Cardiac fibroblast (primary cell): ENCODE measurements around the gene ELP4.

ENCODE experiments used
- DNase-seq, 2 donors: peaks; one replicate each; pipeline versions ENCODE4 v3.0.0 to v3.0.0-alpha.2; 2010; ENCODE audit warnings: low read depth in 2 of 2
- H3K4me3 ChIP-seq, 2 donors: replicated peaks in 1 of 2; 1 replicate in 1 of 2; 2 replicates in 1 of 2; pipeline ENCODE4 v1.5.1; 2011; ENCODE audit warnings: low read depth in 2 of 2, low read length in 2 of 2, mild to moderate bottlenecking in 2 of 2, moderate library complexity in 1 of 2
- TF ChIP-seq, protein P1 (sequence below): IDR thresholded peaks from one replicate; pipeline ENCODE4 v1.5.1; 2011; ENCODE audit warnings: low read depth, mild to moderate bottlenecking, low read length, inconsistent platforms

The ELP4 gene

GRCh38 chr11:31817054-31817620, 307.6 kb downstream of the ELP4 start:
- no peak for DNase-seq
- TF ChIP-seq, protein P1, sequence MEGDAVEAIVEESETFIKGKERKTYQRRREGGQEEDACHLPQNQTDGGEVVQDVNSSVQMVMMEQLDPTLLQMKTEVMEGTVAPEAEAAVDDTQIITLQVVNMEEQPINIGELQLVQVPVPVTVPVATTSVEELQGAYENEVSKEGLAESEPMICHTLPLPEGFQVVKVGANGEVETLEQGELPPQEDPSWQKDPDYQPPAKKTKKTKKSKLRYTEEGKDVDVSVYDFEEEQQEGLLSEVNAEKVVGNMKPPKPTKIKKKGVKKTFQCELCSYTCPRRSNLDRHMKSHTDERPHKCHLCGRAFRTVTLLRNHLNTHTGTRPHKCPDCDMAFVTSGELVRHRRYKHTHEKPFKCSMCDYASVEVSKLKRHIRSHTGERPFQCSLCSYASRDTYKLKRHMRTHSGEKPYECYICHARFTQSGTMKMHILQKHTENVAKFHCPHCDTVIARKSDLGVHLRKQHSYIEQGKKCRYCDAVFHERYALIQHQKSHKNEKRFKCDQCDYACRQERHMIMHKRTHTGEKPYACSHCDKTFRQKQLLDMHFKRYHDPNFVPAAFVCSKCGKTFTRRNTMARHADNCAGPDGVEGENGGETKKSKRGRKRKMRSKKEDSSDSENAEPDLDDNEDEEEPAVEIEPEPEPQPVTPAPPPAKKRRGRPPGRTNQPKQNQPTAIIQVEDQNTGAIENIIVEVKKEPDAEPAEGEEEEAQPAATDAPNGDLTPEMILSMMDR, result no peak
- H3K4me3 ChIP-seq, result no peak overlapping the region

- TF ChIP-seq, protein P1, result no peak
- H3K4me3 ChIP-seq, result no peak overlapping the region
- no peak for DNase-seq
Observed at GRCh38 chr11:31817621-31818424, 308.3 kb downstream of the ELP4 start.

- H3K4me3 ChIP-seq, result no peak overlapping the region
- no peak for DNase-seq
- TF ChIP-seq, protein P1, result no peak
Observed at GRCh38 chr11:31818425-31818755, 308.8 kb downstream of the ELP4 start.

GRCh38 chr11:31818874-31819331, 309.3 kb downstream of the ELP4 start:
- no peak overlapping the region for H3K4me3 ChIP-seq
- TF ChIP-seq, protein P1, result no peak
- DNase-seq, result no peak

DNA sequence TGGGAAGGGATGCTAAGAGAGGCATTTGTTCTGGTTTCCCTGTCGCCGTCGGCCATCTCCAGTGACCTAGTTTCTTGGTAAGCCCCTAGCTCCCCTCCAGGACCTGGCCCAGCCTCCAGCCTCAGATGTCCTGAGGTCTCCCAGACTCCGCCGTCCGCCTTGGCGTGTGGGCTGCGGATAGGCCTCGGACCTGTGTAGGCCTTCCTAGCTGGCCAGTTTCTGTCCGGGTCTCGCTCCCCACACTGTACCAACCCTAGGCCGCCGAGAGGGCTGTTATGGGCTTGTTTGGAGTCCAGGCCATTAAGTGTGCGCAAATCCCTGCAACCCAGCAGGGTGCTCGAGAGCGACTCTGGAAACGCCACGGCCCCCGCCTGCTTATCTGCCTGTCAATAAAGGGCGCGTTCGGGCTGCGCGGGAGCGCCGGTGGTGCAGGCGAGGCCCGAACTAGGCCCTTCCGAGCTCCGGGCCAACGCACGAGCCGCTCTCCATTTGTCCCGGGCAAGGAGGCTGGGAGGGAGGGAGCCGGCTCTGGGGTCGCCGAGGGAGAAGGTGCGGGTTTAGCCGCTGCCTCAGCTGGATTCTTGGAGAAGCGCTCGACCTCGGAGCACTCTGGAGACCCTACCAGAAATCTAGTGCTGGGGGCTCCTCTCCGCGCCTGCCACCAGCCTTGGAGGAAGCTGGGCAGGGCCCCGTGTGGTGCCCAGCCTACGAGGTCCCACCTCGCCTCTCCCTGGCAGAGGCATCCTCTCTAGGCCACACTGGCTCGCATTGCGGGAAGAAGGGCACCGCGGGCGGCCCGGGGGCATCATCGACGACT, 310.3 kb downstream of the ELP4 start:
- no peak overlapping the region for H3K4me3 ChIP-seq
- no peak for DNase-seq
- TF ChIP-seq, protein P1, result no peak

DNA sequence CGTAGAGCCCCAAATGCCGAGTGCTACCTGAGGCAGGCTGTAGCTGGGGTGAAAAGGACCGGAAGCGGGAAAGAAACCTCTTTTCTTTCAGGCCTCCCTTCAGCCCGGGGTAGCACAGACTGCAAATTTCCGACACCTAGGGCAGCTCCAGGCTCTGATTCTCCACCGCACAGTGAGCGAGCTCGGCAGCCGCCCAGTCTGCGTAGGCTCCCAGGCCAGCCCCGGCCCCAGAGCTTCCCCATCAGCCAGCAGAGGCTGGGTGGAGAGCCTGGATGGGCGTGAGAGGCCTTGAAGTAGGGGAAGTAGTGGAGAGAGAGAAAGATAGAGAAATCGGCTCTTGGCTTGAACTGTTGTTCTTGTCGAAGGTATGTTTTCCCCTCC, 310.9 kb downstream of the ELP4 start:
- no peak overlapping the region for H3K4me3 ChIP-seq
- no peak for DNase-seq
- TF ChIP-seq, protein P1, result no peak
